ENCODE data around the gene DNAH14.

The DNAH14 gene

DNA sequence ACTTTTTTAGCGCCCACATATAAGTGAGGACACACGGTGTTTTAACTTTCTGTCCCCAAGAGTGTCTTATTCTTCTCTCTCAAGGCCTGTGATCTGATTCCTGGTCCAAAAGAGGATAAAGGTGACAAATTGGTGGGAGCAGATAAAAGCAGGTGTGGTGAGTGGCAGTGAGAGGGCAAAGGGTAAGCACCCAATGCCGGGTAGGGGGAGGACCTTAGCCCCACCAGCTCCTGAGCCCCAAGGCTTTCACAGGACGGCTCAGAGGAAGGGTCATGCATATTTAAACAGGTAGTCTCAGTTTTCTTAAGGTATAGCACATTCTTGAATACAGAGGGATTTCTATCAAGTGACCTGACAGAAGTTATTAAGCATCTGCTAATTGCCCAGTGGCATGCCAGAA, 478.8 kb downstream of the DNAH14 start:
- no peaks in the 10 kb centered on the region for H3K9me3 ChIP-seq (ENCODE audit: control insufficient read depth, insufficient read depth, low read depth, low read length)
- POLR2A ChIA-PET = no interaction called here
- CTCF ChIA-PET = interaction anchor here (0.6 to 1.2 kb wide), 2 partner anchors 10 to 12 kb away, joined by 3 to 7 read pairs; no protein-coding TSS in a partner anchor
- H3K4me3 ChIP-seq (ENCODE audit: low read depth, low read length) = no peak overlapping the region
- TF ChIP-seq SETDB1 (IDR thresholded peaks at IDR 0.05; ENCODE audit: insufficient read length, low read length) = no peak
- TF ChIP-seq EGR2 (tag by site-specific recombination; IDR thresholded peaks at IDR 0.05; ENCODE audit: low read depth) = 0 out of 2 replicates have a peak, but pooled peaks have one; percentile 32
- no peaks in the 10 kb centered on the region; the same call in 1 of the 2 replicates for H3K4me1 ChIP-seq (ENCODE audit: control insufficient read depth, insufficient read depth, low read length)
- peaks cover 70 to 92% of the 10 kb centered on the region in 2 experiments for H3K36me3 ChIP-seq (ENCODE audit: control insufficient read depth in 2 of 2, insufficient read depth in 1 of 2, low read length in 2 of 2)
- H3K27ac ChIP-seq (ENCODE audit: extremely low read depth, low read depth, low read length) = no peak overlapping the region

- Histone ChIP-seq H3K4me1 (ENCODE audit: control insufficient read depth, insufficient read depth, low read length) (no peaks in the 10 kb centered on the region; the same call in 1 of the 2 replicates), H3K36me3 (ENCODE audit: control insufficient read depth in 2 of 2, insufficient read depth in 1 of 2, low read length in 2 of 2) (peaks cover 67 to 93% of the 10 kb centered on the region in 2 experiments), H3K9me3 (ENCODE audit: control insufficient read depth, insufficient read depth, low read depth, low read length) (no peaks in the 10 kb centered on the region), H3K4me3 (ENCODE audit: low read depth, low read length) (no peak overlapping the region), H3K27ac (ENCODE audit: extremely low read depth, low read depth, low read length) (no peak overlapping the region)
- POLR2A ChIA-PET = no interaction called here
- TF ChIP-seq SP7 (tag by site-specific recombination; IDR thresholded peaks at IDR 0.05) (peak; percentile 99), OSR2 (tag by site-specific recombination; IDR thresholded peaks at IDR 0.05) (0 out of 2 replicates have a peak, but pooled peaks have one; percentile 13), ZNF416 (tag by site-specific recombination; IDR thresholded peaks at IDR 0.05) (no peak)
- CTCF ChIA-PET = interaction anchor here (0.6 to 1.2 kb wide), 2 partner anchors 9 to 393 kb away, joined by 3 read pairs; no protein-coding TSS in a partner anchor
These were observed 479.6 kb downstream of the DNAH14 start for GRCh38 chr1:225409051-225409450.

GRCh38 chr1:225410036-225410435, 480.6 kb downstream of the DNAH14 start:
- CTCF ChIA-PET = interaction anchor here (0.7 to 0.9 kb wide), 2 partner anchors 8 to 144 kb away, joined by 3 to 4 read pairs; no protein-coding TSS in a partner anchor
- H3K36me3 ChIP-seq (ENCODE audit: control insufficient read depth in 2 of 2, insufficient read depth in 1 of 2, low read length in 2 of 2) = peaks cover 64 to 94% of the 10 kb centered on the region in 2 experiments

GRCh38 chr1:225412321-225412720, 482.8 kb downstream of the DNAH14 start:
- no peaks in the 10 kb centered on the region; the same call in 1 of the 2 replicates for H3K4me1 ChIP-seq (ENCODE audit: control insufficient read depth, insufficient read depth, low read length)
- H3K4me3 ChIP-seq (ENCODE audit: low read depth, low read length) = no peak overlapping the region
- TF ChIP-seq SCRT1 (tag by site-specific recombination; IDR thresholded peaks at IDR 0.05; ENCODE audit: borderline replicate concordance) (peak; percentile 20; the same call in 1 of the 2 replicates), ZNF639 (tag by site-specific recombination; IDR thresholded peaks at IDR 0.05) (no peak), SCRT2 (tag by site-specific recombination; IDR thresholded peaks at IDR 0.05) (peak; percentile 64)
- TF ChIP-seq, protein P1, sequence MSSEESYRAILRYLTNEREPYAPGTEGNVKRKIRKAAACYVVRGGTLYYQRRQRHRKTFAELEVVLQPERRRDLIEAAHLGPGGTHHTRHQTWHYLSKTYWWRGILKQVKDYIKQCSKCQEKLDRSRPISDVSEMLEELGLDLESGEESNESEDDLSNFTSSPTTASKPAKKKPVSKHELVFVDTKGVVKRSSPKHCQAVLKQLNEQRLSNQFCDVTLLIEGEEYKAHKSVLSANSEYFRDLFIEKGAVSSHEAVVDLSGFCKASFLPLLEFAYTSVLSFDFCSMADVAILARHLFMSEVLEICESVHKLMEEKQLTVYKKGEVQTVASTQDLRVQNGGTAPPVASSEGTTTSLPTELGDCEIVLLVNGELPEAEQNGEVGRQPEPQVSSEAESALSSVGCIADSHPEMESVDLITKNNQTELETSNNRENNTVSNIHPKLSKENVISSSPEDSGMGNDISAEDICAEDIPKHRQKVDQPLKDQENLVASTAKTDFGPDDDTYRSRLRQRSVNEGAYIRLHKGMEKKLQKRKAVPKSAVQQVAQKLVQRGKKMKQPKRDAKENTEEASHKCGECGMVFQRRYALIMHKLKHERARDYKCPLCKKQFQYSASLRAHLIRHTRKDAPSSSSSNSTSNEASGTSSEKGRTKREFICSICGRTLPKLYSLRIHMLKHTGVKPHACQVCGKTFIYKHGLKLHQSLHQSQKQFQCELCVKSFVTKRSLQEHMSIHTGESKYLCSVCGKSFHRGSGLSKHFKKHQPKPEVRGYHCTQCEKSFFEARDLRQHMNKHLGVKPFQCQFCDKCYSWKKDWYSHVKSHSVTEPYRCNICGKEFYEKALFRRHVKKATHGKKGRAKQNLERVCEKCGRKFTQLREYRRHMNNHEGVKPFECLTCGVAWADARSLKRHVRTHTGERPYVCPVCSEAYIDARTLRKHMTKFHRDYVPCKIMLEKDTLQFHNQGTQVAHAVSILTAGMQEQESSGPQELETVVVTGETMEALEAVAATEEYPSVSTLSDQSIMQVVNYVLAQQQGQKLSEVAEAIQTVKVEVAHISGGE (tag by site-specific recombination; conservative IDR thresholded peaks at IDR 0.05; ENCODE audit: low read depth) = no peak
- H3K36me3 ChIP-seq (ENCODE audit: control insufficient read depth in 2 of 2, insufficient read depth in 1 of 2, low read length in 2 of 2) = peaks cover 74 to 91% of the 10 kb centered on the region in 2 experiments
- H3K9me3 ChIP-seq (ENCODE audit: control insufficient read depth, insufficient read depth, low read depth, low read length) = no peaks in the 10 kb centered on the region
- H3K27ac ChIP-seq (ENCODE audit: extremely low read depth, low read depth, low read length) = no peak overlapping the region
- POLR2A ChIA-PET = no interaction called here
- CTCF ChIA-PET = no interaction called here

More at GRCh38 chr1:225410036-225410435, 480.6 kb downstream of the DNAH14 start:
- no peak overlapping the region for H3K4me3 ChIP-seq (ENCODE audit: low read depth, low read length)
- H3K9me3 ChIP-seq (ENCODE audit: control insufficient read depth, insufficient read depth, low read depth, low read length) = no peaks in the 10 kb centered on the region
- no peak overlapping the region for H3K27ac ChIP-seq (ENCODE audit: extremely low read depth, low read depth, low read length)
- TF ChIP-seq KLF10 (tag by site-specific recombination; IDR thresholded peaks at IDR 0.05) (no peak), ZNF394 (tag by site-specific recombination; IDR thresholded peaks at IDR 0.05; ENCODE audit: borderline replicate concordance) (0 out of 2 replicates have a peak, but pooled peaks have one; percentile 20), SP7 (tag by site-specific recombination; IDR thresholded peaks at IDR 0.05) (0 out of 2 replicates have a peak, but pooled peaks have one; percentile 19), EGR2 (tag by site-specific recombination; IDR thresholded peaks at IDR 0.05; ENCODE audit: low read depth) (0 out of 2 replicates have a peak, but pooled peaks have one; percentile 34), GLI4 (tag by site-specific recombination; IDR thresholded peaks at IDR 0.05) (no peak)
- POLR2A ChIA-PET = interaction anchor here (0.9 kb wide), 1 partner anchor 18 kb away, joined by 3 read pairs; no protein-coding TSS in a partner anchor
- H3K4me1 ChIP-seq (ENCODE audit: control insufficient read depth, insufficient read depth, low read length) = no peaks in the 10 kb centered on the region; the same call in 1 of the 2 replicates
